Fibroblast of pulmonary artery (primary cell): ENCODE data around the gene PAPLN.

Experiments used
- DNase-seq: peaks from one replicate; pipeline ENCODE4 v3.0.0-alpha.2; 2010; ENCODE audit warnings: low read depth
- H3K4me3 ChIP-seq: replicated peaks from 2 replicates; pipeline ENCODE4 v1.5.1; 2011; ENCODE audit warnings: low read depth, mild to moderate bottlenecking, control low read depth, low read length, moderate library complexity
- TF ChIP-seq, protein P1 (sequence below): IDR thresholded peaks from 2 replicates; pipeline ENCODE4 v1.5.1; 2011; ENCODE audit warnings: mild to moderate bottlenecking, control low read depth, low read length, inconsistent platforms; ENCODE audit errors: missing control alignments

The PAPLN gene

GRCh38 chr14:73261520-73262426 lies 24.5 kb downstream of the PAPLN start:
- no peak overlapping the region for H3K4me3 ChIP-seq
- DNase-seq = no peak
- TF ChIP-seq, protein P1, sequence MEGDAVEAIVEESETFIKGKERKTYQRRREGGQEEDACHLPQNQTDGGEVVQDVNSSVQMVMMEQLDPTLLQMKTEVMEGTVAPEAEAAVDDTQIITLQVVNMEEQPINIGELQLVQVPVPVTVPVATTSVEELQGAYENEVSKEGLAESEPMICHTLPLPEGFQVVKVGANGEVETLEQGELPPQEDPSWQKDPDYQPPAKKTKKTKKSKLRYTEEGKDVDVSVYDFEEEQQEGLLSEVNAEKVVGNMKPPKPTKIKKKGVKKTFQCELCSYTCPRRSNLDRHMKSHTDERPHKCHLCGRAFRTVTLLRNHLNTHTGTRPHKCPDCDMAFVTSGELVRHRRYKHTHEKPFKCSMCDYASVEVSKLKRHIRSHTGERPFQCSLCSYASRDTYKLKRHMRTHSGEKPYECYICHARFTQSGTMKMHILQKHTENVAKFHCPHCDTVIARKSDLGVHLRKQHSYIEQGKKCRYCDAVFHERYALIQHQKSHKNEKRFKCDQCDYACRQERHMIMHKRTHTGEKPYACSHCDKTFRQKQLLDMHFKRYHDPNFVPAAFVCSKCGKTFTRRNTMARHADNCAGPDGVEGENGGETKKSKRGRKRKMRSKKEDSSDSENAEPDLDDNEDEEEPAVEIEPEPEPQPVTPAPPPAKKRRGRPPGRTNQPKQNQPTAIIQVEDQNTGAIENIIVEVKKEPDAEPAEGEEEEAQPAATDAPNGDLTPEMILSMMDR = no peak

GRCh38 chr14:73262427-73263183 lies 25.3 kb downstream of the PAPLN start:
- no peak for DNase-seq
- TF ChIP-seq, protein P1 = no peak
- no peak overlapping the region for H3K4me3 ChIP-seq

DNA sequence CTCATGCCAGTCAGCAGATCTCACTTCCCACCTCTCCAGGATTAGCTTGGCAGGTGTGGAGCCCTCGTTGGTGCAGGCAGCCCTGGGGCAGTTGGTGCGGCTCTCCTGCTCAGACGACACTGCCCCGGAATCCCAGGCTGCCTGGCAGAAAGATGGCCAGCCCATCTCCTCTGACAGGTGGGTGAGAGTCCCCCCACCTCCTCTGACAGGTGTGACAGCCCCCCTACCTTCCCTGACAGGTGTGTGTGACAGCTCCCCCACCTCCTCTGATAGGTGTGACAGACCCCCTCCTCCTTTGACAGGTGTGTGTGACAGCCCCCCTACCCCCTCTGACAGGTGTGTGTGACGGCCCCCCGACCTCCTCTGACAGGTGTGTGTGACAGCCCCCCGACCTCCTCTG lies 26.3 kb downstream of the PAPLN start:
- no peak overlapping the region for H3K4me3 ChIP-seq
- DNase-seq = no peak
- TF ChIP-seq, protein P1 = no peak

GRCh38 chr14:73264080-73264884 lies 27.0 kb downstream of the PAPLN start:
- no peak for DNase-seq
- TF ChIP-seq, protein P1 = no peak
- no peak overlapping the region for H3K4me3 ChIP-seq

- TF ChIP-seq, protein P1 = no peak
Measured at GRCh38 chr14:73264885-73265720, 27.8 kb downstream of the PAPLN start.

DNA sequence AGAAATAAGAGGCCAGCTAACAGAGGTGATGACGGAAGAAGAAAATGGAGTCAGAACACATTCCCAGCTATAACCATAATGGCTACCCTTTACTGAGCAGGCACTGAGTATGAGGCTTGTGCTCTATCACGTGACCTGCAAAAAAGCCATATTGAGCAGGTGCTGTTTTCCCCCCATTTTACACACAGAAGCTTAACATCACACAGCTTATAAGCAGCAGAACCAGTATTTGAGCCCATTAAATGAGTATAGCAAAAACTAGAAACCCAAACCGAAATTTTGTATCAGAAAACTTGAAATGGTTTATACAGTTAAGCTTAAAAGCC lies 28.4 kb downstream of the PAPLN start:
- TF ChIP-seq, protein P1 = no peak
- DNase-seq = no peak
- H3K4me3 ChIP-seq = no peak overlapping the region

More at GRCh38 chr14:73264885-73265720, 27.8 kb downstream of the PAPLN start:
- no peak for DNase-seq
- H3K4me3 ChIP-seq = no peak overlapping the region
